Keratinocyte (primary cell): ENCODE measurements around the gene ERBB4. TPM values are rescaled to one million over a fixed set of nuclear protein-coding genes. Genes with fewer than 3 reads are reported as not detected.

Source experiments
- DNase-seq: peaks from one replicate; pipeline ENCODE4 v3.0.0-alpha.2; 2011; ENCODE audit warnings: low read depth, missing footprints, low spot score
- FAIRE-seq: peaks from 2 replicates; lab custom pipeline; 2011; peaks lifted over from hg19 to GRCh38; lab: Jason Lieb, UNC
- H2AFZ ChIP-seq: 2 replicates; pipeline ENCODE4 v1.6.0; 2012; ENCODE audit warnings: low read length, control low read depth, inconsistent platforms; ENCODE audit not compliant: control insufficient read depth
- H3K27ac ChIP-seq: 2 replicates; pipeline ENCODE4 v1.5.1; 2011; ENCODE audit warnings: low read length; ENCODE audit not compliant: control insufficient read depth, insufficient read depth
- H3K27me3 ChIP-seq: 3 replicates; pipeline ENCODE4 v1.6.0; 2011; ENCODE audit warnings: low read length; ENCODE audit not compliant: control insufficient read depth, insufficient read depth; ENCODE audit errors: extremely low read depth
- H3K36me3 ChIP-seq, 2 experiments: 2 replicates in 1 of 2; 3 replicates in 1 of 2; pipeline ENCODE4 v1.5.1; 2011; ENCODE audit warnings: low read length in 2 of 2, mild to moderate bottlenecking in 1 of 2; ENCODE audit not compliant: control insufficient read depth in 2 of 2, insufficient read depth in 2 of 2; ENCODE audit errors: extremely low read depth in 1 of 2
- H3K4me1 ChIP-seq: 3 replicates; pipeline ENCODE4 v1.5.1; 2011; ENCODE audit warnings: low read length; ENCODE audit not compliant: control insufficient read depth, insufficient read depth; ENCODE audit errors: extremely low read depth
- H3K4me2 ChIP-seq: 3 replicates; pipeline ENCODE4 v1.6.0; 2011; ENCODE audit warnings: low read depth, low read length; ENCODE audit not compliant: control insufficient read depth, insufficient read depth; ENCODE audit errors: extremely low read depth
- H3K4me3 ChIP-seq, 3 experiments: fragments of 200-600 bp in 1 of 3; sonication (generic) in 1 of 3; 2 replicates in 2 of 3; 3 replicates in 1 of 3; pipeline ENCODE4 v1.5.1; 2011 to 2016; ENCODE audit warnings: low read length in 3 of 3, mild to moderate bottlenecking in 3 of 3, control low read depth in 2 of 3, inconsistent platforms in 1 of 3, low read depth in 1 of 3, mixed read lengths in 1 of 3, mixed run types in 1 of 3, moderate library complexity in 1 of 3; ENCODE audit not compliant: control insufficient read depth in 2 of 3, insufficient read depth in 2 of 3; ENCODE audit errors: extremely low read depth in 1 of 3
- H3K79me2 ChIP-seq: 2 replicates; pipeline ENCODE4 v1.6.0; 2012; ENCODE audit warnings: low read length; ENCODE audit not compliant: control insufficient read depth, insufficient read depth
- H3K9ac ChIP-seq: 3 replicates; pipeline ENCODE4 v1.6.0; 2011; ENCODE audit warnings: low read length; ENCODE audit not compliant: control insufficient read depth, insufficient read depth; ENCODE audit errors: extremely low read depth
- H3K9me1 ChIP-seq: 3 replicates; pipeline ENCODE4 v1.6.0; 2011; ENCODE audit warnings: low read length; ENCODE audit not compliant: control insufficient read depth, insufficient read depth; ENCODE audit errors: extremely low read depth
- H3K9me3 ChIP-seq: 2 replicates; pipeline ENCODE4 v1.5.1; 2012; ENCODE audit warnings: low read depth, low read length; ENCODE audit not compliant: control insufficient read depth
- H4K20me1 ChIP-seq: 3 replicates; pipeline ENCODE4 v1.6.0; 2011; ENCODE audit warnings: low read length; ENCODE audit not compliant: control insufficient read depth, insufficient read depth; ENCODE audit errors: extremely low read depth
- CTCF ChIP-seq, 3 experiments: IDR thresholded peaks in 1 of 3; conservative IDR thresholded peaks in 1 of 3; optimal IDR thresholded peaks in 1 of 3; 2 replicates in 2 of 3; 3 replicates in 1 of 3; pipeline versions ENCODE3 to v1.5.1; 2011; ENCODE audit warnings: low read length in 3 of 3, mild to moderate bottlenecking in 3 of 3, moderate library complexity in 2 of 3, control low read depth in 1 of 3, inconsistent platforms in 1 of 3; ENCODE audit not compliant: insufficient read depth in 2 of 3; ENCODE audit errors: extremely low read depth in 1 of 3
- EZH2 ChIP-seq: IDR thresholded peaks from one replicate; pipeline ENCODE4 v1.6.1; 2012; ENCODE audit warnings: inconsistent platforms, mild to moderate bottlenecking, low read length, moderate library complexity
- dilution Hi-C: fragments of 300-500 bp; cut with MboI; formaldehyde crosslinking; loops from one replicate; pipeline ENCODE4 v1.7.0; 2020; ENCODE audit warnings: low sequenced_read_pairs; ENCODE audit not compliant: extremely low pct_ligation_motif_present
- polyA plus RNA-seq, 5 experiments: library from polyadenylated mRNA; depleted of rRNA in 3 of 5; stranded (reverse) in 3 of 5; stranded (forward) in 1 of 5; unstranded in 1 of 5; fragments of >200 nt; gene quantifications; 1 replicate in 1 of 5; 2 replicates in 3 of 5; 3 replicates in 1 of 5; pipeline versions ENCODE4 v1.2.1 to v1.2.3, GENCODE V29; 2011 to 2012; ENCODE audit warnings: missing spikeins in 2 of 5, low read depth in 1 of 5, low replicate concordance in 1 of 5

ERBB4 gene
- polyA plus RNA-seq, 1 donor (not counting 4 experiments of a cell fraction or from before 2014, with no cell fraction given), result 0.01 TPM

DNA sequence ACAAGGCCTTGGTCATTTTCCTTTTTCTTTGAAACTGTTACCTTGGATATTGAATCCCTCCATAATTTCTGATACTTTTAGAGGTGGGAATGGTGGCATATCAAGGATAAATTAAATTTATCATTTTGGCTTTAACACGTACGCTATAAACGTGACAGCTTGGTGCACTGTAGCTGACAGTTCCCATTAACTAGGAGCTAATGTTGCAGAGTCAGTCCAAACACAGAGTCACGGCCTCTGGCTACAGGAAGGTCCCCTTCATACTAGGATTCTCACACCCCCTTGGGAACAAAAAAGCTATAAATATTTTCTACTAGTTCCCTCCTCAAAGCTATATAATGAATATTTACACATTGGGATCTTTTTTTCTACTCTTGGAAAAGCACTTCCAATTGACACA lies 17.7 kb upstream of the ERBB4 start:
- Histone ChIP-seq H2AFZ (no peak overlapping the region), H3K4me1 (no peaks in the 10 kb centered on the region), H3K27me3 (no peaks in the 10 kb centered on the region), H3K9me3 (no peaks in the 10 kb centered on the region), H3K27ac (no peak overlapping the region), H3K9ac (no peak overlapping the region), H3K4me2 (no peak overlapping the region), H3K79me2 (no peaks in the 10 kb centered on the region), H4K20me1 (no peaks in the 10 kb centered on the region), H3K4me3 (no peak overlapping the region), H3K36me3 (no peaks in the 10 kb centered on the region), H3K9me1 (no peaks in the 10 kb centered on the region)
- FAIRE-seq, result no peak
- DNase-seq, result no peak
- dilution Hi-C loops, result no loop called here
- no peak for TF ChIP-seq EZH2
- TF ChIP-seq CTCF (optimal IDR thresholded peaks at IDR 0.05 in 1 of 3, IDR thresholded peaks at IDR 0.05 in 1 of 3, conservative IDR thresholded peaks at IDR 0.05 in 1 of 3; ENCODE audit: extremely low read depth in 1 of 3, insufficient read depth in 2 of 3, low read length in 3 of 3), result no peak

DNA sequence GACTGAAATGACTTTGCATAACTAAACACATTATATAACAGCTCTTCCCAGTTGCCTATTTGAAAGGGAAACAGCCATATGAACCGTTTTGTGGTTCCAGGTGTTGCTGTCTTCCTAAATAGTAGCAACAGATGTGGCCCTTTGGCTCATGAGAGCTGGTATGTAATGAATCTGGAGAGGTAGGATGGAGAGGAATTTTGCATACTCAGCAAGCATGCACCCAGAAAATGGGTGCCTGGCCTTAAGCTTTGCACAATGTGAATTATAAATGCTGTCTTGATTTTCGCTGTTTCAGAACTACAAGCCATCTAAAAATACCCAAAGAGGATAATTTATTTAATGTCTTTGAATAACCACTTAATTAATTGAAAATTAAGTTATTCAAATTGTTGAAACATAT lies 15.6 kb upstream of the ERBB4 start:
- Histone ChIP-seq H3K79me2 (no peaks in the 10 kb centered on the region), H3K9me3 (no peaks in the 10 kb centered on the region), H3K36me3 (no peaks in the 10 kb centered on the region), H3K27me3 (no peaks in the 10 kb centered on the region), H3K4me1 (no peaks in the 10 kb centered on the region), H3K4me2 (no peak overlapping the region), H2AFZ (no peak overlapping the region), H3K27ac (no peak overlapping the region), H4K20me1 (no peaks in the 10 kb centered on the region), H3K4me3 (no peak overlapping the region), H3K9me1 (no peaks in the 10 kb centered on the region), H3K9ac (no peak overlapping the region)
- TF ChIP-seq CTCF (optimal IDR thresholded peaks at IDR 0.05 in 1 of 3, IDR thresholded peaks at IDR 0.05 in 1 of 3, conservative IDR thresholded peaks at IDR 0.05 in 1 of 3; ENCODE audit: extremely low read depth in 1 of 3, insufficient read depth in 2 of 3, low read length in 3 of 3) (no peak), EZH2 (no peak)
- FAIRE-seq (no peak), DNase-seq (no peak)
- dilution Hi-C loops, result no loop called here
